SK-N-SH treated with all-trans-retinoic acid at 6 μM for 48 hours (cell line): ENCODE results near the gene INPP5B.

Source experiments
- ARNTL ChIP-seq: fragments of 450-650 bp; formaldehyde crosslinking; IDR thresholded peaks from 2 replicates; pipeline ENCODE4 v1.5.0; 2020; ENCODE audit warnings: low read depth, mild to moderate bottlenecking, moderate library complexity, borderline replicate concordance
- BACH2 ChIP-seq: fragments of 250-450 bp; sonication (Bioruptor Pico); IDR thresholded peaks from 2 replicates; pipeline ENCODE4 v1.9.0; 2021; ENCODE audit warnings: mild to moderate bottlenecking, borderline replicate concordance
- CREB5 ChIP-seq: fragments of 250-450 bp; sonication (Bioruptor Pico); IDR thresholded peaks from 2 replicates; pipeline ENCODE4 v1.5.1; 2020; ENCODE audit warnings: low read depth, mild to moderate bottlenecking, moderate library complexity
- CSDC2 ChIP-seq: fragments of 250-450 bp; sonication (Bioruptor Pico); IDR thresholded peaks from 2 replicates; pipeline ENCODE4 v1.5.0; 2020; ENCODE audit warnings: mild to moderate bottlenecking, moderate library complexity
- GLIS3 ChIP-seq: fragments of 250-450 bp; sonication (Bioruptor Pico); IDR thresholded peaks from 2 replicates; pipeline ENCODE4 v1.5.0; 2020; ENCODE audit warnings: mild to moderate bottlenecking, moderate library complexity
- ISL1 ChIP-seq: fragments of 250-450 bp; sonication (Bioruptor Pico); IDR thresholded peaks from 2 replicates; pipeline ENCODE4 v2.1.2; 2022; ENCODE audit warnings: mild to moderate bottlenecking, moderate library complexity
- PATZ1 ChIP-seq: fragments of 250-450 bp; sonication (Bioruptor Pico); IDR thresholded peaks from 2 replicates; pipeline ENCODE4 v1.8.0; 2020; ENCODE audit warnings: mild to moderate bottlenecking, moderate library complexity, borderline replicate concordance
- TCF4 ChIP-seq: fragments of 250-450 bp; sonication (Bioruptor Pico); IDR thresholded peaks from 2 replicates; pipeline ENCODE4 v1.8.0; 2021; ENCODE audit warnings: mild to moderate bottlenecking, moderate library complexity, borderline replicate concordance
- ZFP3 ChIP-seq: fragments of 250-450 bp; sonication (Bioruptor Pico); IDR thresholded peaks from 2 replicates; pipeline ENCODE4 v1.5.0; 2020; ENCODE audit warnings: mild to moderate bottlenecking, moderate library complexity
- ZNF70 ChIP-seq: fragments of 450-650 bp; formaldehyde crosslinking; IDR thresholded peaks from 2 replicates; pipeline ENCODE4 v1.5.0; 2020; ENCODE audit warnings: mild to moderate bottlenecking, moderate library complexity

GRCh38 chr1:37947364-37947763, 511 bp upstream of the INPP5B start:
- TF ChIP-seq PATZ1 (CRISPR knock-in tag) (no peak), GLIS3 (CRISPR knock-in tag) (no peak), ZFP3 (no peak), CSDC2 (CRISPR knock-in tag) (no peak), CREB5 (CRISPR knock-in tag) (no peak), ZNF70 (CRISPR knock-in tag) (no peak), BACH2 (CRISPR knock-in tag) (no peak), TCF4 (no peak), ISL1 (CRISPR knock-in tag) (no peak), ARNTL (CRISPR knock-in tag) (no peak)
